Cardiac muscle cell (in vitro differentiated cells and primary cell): ENCODE results near the gene AIP. TPM values are rescaled to one million over a fixed set of nuclear protein-coding genes. Genes with fewer than 3 reads are reported as not detected.

Experiments used
- DNase-seq, 2 donors: peaks; one replicate each; pipeline versions ENCODE4 v3.0.0 to v3.0.0-alpha.2; 2010 to 2017; ENCODE audit warnings: low read depth in 1 of 2, low spot score in 1 of 2
- H3K27ac ChIP-seq: fragments of 200-600 bp; sonication (generic); 2 replicates; pipeline ENCODE4 v1.5.1; 2016
- H3K27me3 ChIP-seq: fragments of 200-600 bp; sonication (generic); 2 replicates; pipeline ENCODE4 v1.6.0; 2016; ENCODE audit warnings: control low read depth
- H3K36me3 ChIP-seq: fragments of 200-600 bp; sonication (generic); 2 replicates; pipeline ENCODE4 v1.5.1; 2016; ENCODE audit warnings: control low read depth
- H3K4me1 ChIP-seq: fragments of 200-600 bp; sonication (generic); 2 replicates; pipeline ENCODE4 v1.8.1; 2017; ENCODE audit warnings: low read depth, mild to moderate bottlenecking, mixed run types
- H3K4me3 ChIP-seq: fragments of 200-600 bp; sonication (generic); 2 replicates; pipeline ENCODE4 v1.5.1; 2016; ENCODE audit warnings: mild to moderate bottlenecking
- H3K9me3 ChIP-seq: fragments of 200-600 bp; sonication (generic); 2 replicates; pipeline ENCODE4 v1.5.1; 2017; ENCODE audit warnings: low read depth, mild to moderate bottlenecking, control low read depth
- CTCF ChIP-seq: IDR thresholded peaks from 2 replicates; pipeline ENCODE4 v1.5.1; 2012; ENCODE audit warnings: low read depth, mild to moderate bottlenecking, low read length
- polyA plus RNA-seq: library from polyadenylated mRNA; unstranded; fragments of >200 nt; fragmentation: Nextera tagmentation; extraction: Ambion mirVana; gene quantifications from 2 replicates; pipeline ENCODE4 v1.2.1, GENCODE V29; 2016
- total RNA-seq: library from RNA; depleted of rRNA; stranded (reverse); fragments of >200 nt; gene quantifications from 2 replicates; pipeline ENCODE4 v1.2.3, GENCODE V29; 2016

The AIP gene
- total and polyA plus RNA-seq, 2 experiments from 2014 or later = 46.4 to 73.7 TPM

DNA sequence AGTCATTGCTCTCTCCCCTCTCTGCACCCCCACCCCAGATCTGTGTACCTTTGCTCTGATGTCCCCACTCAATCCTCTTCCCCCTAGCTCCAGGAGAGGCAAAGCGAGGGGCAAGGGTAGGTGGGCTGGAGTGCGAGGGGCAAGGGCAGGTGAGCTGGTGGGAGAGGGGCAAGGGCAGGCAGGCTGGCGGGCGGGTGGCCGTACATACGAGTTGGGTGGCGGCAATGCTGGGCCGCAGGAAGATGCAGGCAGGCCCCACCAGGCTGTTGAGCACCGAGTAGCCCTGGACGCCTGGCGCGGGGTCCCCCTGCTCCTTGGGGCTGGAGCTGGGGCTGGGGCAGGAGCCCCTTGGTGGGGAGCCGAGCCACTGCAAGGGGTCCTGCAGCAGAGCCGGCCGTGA is 39.5 kb downstream of the AIP start:
- Histone ChIP-seq H3K4me3 (no peak overlapping the region), H3K4me1 (no peaks in the 10 kb centered on the region), H3K9me3 (no peaks in the 10 kb centered on the region), H3K27ac (no peak overlapping the region), H3K36me3 (no peaks in the 10 kb centered on the region), H3K27me3 (no peaks in the 10 kb centered on the region)
- no peak for TF ChIP-seq CTCF
- no peak for DNase-seq

GRCh38 chr11:67522844-67523555 is 40.2 kb downstream of the AIP start, which contains the start of gene CABP2:
CABP2 (minus strand) TSS chr11:67523446; CDS start chr11:67523326, 120 bp downstream.
- TF ChIP-seq CTCF = no peak
- no peaks in the 10 kb centered on the region for H3K27me3 ChIP-seq
- H3K9me3 ChIP-seq = no peaks in the 10 kb centered on the region
- DNase-seq = no peak
- no peak within 1 kb of the TSS for H3K27ac ChIP-seq
- H3K4me1 ChIP-seq = no peaks in the 10 kb centered on the region
- H3K4me3 ChIP-seq = no peak within 1 kb of the TSS
- no peaks in the 10 kb centered on the region for H3K36me3 ChIP-seq

DNA sequence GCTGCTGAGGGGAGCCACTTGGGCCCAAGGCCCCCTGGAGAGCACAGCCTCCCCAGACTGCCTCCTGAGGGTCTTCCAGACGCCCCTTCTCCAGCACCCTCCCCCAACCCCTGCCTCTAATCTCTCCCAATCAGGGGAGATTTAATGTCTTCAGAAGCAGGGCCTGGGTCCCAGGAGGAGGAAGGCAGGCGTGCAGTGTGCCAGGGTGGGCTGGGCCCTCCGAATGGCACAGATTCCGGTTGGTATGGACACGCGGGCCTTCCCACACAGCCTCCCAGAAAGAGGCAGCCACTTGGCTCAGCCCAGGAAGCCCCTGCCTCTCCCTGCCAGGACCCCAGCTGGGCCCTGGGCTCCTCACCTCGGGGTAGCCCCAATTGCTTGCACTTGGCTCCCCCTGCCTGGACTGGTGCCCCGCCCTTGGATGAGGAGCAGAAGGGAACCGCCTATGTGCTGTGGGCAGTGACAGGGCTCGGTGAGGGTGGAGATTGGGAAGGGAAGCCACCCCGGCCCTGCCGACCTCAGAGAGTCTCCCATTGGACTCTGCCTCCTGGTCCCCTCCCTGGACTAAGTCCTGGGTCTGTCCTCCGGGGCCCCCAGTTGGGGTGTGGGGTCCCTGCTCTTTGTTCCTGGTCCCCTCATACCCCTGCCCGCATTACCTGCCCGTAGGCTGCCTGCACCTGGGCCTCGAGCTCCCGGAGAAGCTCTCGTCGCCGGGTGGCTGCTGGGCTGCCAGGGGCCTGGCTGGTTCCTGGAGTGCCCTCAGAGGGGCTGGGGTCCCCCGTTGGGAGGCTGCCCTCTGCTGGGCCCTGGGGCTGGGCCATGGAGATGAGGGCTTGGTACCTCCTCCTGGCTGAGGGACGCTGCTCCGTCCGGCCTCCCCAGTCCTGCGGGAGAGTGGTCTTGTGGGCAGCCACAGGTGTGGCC is 41.0 kb downstream of the AIP start:
- H3K4me1 ChIP-seq = no peaks in the 10 kb centered on the region
- no peak overlapping the region for H3K4me3 ChIP-seq
- no peaks in the 10 kb centered on the region for H3K27me3 ChIP-seq
- no peak for TF ChIP-seq CTCF
- no peak for DNase-seq
- no peaks in the 10 kb centered on the region for H3K9me3 ChIP-seq
- H3K27ac ChIP-seq = no peak overlapping the region
- H3K36me3 ChIP-seq = no peaks in the 10 kb centered on the region

DNA sequence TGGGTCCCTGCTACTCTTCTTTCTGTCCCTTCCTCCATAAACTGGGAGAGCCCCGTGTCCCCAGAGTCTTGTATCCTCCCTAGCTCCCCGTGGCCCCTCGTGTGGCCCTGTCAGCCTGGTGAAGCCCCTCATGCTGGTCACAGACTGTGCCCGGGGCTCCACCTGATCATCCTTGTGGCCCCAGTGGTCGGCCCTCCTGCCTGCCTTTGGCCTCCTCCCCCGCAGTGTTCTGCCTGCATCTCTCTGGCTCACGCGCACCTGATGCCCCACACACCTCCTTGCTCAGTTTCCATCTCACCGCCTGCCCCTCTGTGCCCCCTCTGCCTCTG is 41.6 kb downstream of the AIP start:
- Histone ChIP-seq H3K9me3 (no peaks in the 10 kb centered on the region), H3K4me1 (no peaks in the 10 kb centered on the region), H3K36me3 (no peaks in the 10 kb centered on the region), H3K4me3 (no peak overlapping the region), H3K27me3 (no peaks in the 10 kb centered on the region), H3K27ac (no peak overlapping the region)
- no peak for TF ChIP-seq CTCF
- no peak for DNase-seq

GRCh38 chr11:67525275-67525976 is 42.6 kb downstream of the AIP start:
- H3K4me3 ChIP-seq = no peak overlapping the region
- H3K4me1 ChIP-seq = no peaks in the 10 kb centered on the region
- no peaks in the 10 kb centered on the region for H3K9me3 ChIP-seq
- no peak for TF ChIP-seq CTCF
- H3K36me3 ChIP-seq = no peaks in the 10 kb centered on the region
- no peaks in the 10 kb centered on the region for H3K27me3 ChIP-seq
- no peak overlapping the region for H3K27ac ChIP-seq
- no peak for DNase-seq
